Mesenchymal stem cell (in vitro differentiated cells and primary cell): Measurements from ENCODE around the gene MYO18B.

Experiments
- DNase-seq: peaks from one replicate; pipeline ENCODE4 v3.0.0-alpha.2; 2013
- H2AFZ ChIP-seq: one replicate; pipeline ENCODE4 v1.6.1; 2013; ENCODE audit warnings: low read depth, mild to moderate bottlenecking, control low read depth, inconsistent platforms, low read length, moderate library complexity
- H2AK5ac ChIP-seq: 2 replicates; pipeline ENCODE4 v1.6.1; 2013; ENCODE audit warnings: low read length, moderate library complexity, mild to moderate bottlenecking, inconsistent platforms; ENCODE audit not compliant: severe bottlenecking
- H2BK120ac ChIP-seq: one replicate; pipeline ENCODE4 v1.6.1; 2013; ENCODE audit warnings: low read depth, mild to moderate bottlenecking, inconsistent platforms, low read length, moderate library complexity
- H2BK12ac ChIP-seq, 2 experiments: one replicate each; pipeline ENCODE4 v1.6.1; 2013; ENCODE audit warnings: inconsistent platforms in 2 of 2, low read length in 2 of 2, mild to moderate bottlenecking in 2 of 2, moderate library complexity in 2 of 2, control low read depth in 1 of 2
- H2BK15ac ChIP-seq: one replicate; pipeline ENCODE4 v1.6.1; 2013; ENCODE audit warnings: mild to moderate bottlenecking, low read depth, inconsistent platforms; ENCODE audit not compliant: poor library complexity, severe bottlenecking
- H2BK5ac ChIP-seq: 2 replicates; pipeline ENCODE4 v1.6.1; 2013; ENCODE audit warnings: low read depth, mild to moderate bottlenecking, low read length, control low read depth, inconsistent platforms; ENCODE audit not compliant: poor library complexity, severe bottlenecking
- H3K14ac ChIP-seq, 2 experiments: one replicate each; pipeline ENCODE4 v1.6.1; 2013; ENCODE audit warnings: inconsistent platforms in 2 of 2, low read length in 2 of 2, control low read depth in 1 of 2, mild to moderate bottlenecking in 1 of 2, moderate library complexity in 1 of 2
- H3K18ac ChIP-seq, 2 experiments: one replicate each; pipeline ENCODE4 v1.6.1; 2013; ENCODE audit warnings: inconsistent platforms in 2 of 2, low read length in 2 of 2, control low read depth in 1 of 2, low read depth in 1 of 2, mild to moderate bottlenecking in 1 of 2
- H3K23ac ChIP-seq, 2 experiments: one replicate each; pipeline ENCODE4 v1.6.1; 2013; ENCODE audit warnings: inconsistent platforms in 2 of 2, low read length in 2 of 2, mild to moderate bottlenecking in 2 of 2, moderate library complexity in 2 of 2, control low read depth in 1 of 2
- H3K27ac ChIP-seq: 2 replicates; pipeline ENCODE4 v1.5.1; 2013; ENCODE audit warnings: mild to moderate bottlenecking, moderate library complexity, low read length, control low read depth, inconsistent platforms; ENCODE audit not compliant: poor library complexity, severe bottlenecking
- H3K27me3 ChIP-seq, 2 experiments: 2 replicates each; pipeline versions ENCODE4 v1.6.1 to v1.7.0; 2013; ENCODE audit warnings: low read length in 2 of 2, mild to moderate bottlenecking in 2 of 2, moderate library complexity in 2 of 2, control low read depth in 1 of 2, inconsistent platforms in 1 of 2; ENCODE audit not compliant: control insufficient read depth in 1 of 2, insufficient read depth in 1 of 2
- H3K36me3 ChIP-seq, 2 experiments: 2 replicates each; pipeline versions ENCODE4 v1.6.1 to v1.7.0; 2013; ENCODE audit warnings: low read length in 2 of 2, control low read depth in 1 of 2, inconsistent platforms in 1 of 2, low read depth in 1 of 2, mild to moderate bottlenecking in 1 of 2; ENCODE audit not compliant: insufficient read depth in 2 of 2, control insufficient read depth in 1 of 2
- H3K4ac ChIP-seq, 2 experiments: one replicate each; pipeline ENCODE4 v1.6.1; 2013; ENCODE audit warnings: inconsistent platforms in 2 of 2, low read length in 2 of 2, mild to moderate bottlenecking in 2 of 2, moderate library complexity in 2 of 2, control low read depth in 1 of 2, low read depth in 1 of 2
- H3K4me1 ChIP-seq: 2 replicates; pipeline ENCODE4 v1.6.1; 2013; ENCODE audit warnings: low read depth, low read length, control low read depth; ENCODE audit not compliant: control insufficient read depth, insufficient read depth
- H3K4me2 ChIP-seq: 2 replicates; pipeline ENCODE4 v1.6.1; 2013; ENCODE audit warnings: low read length, mild to moderate bottlenecking, inconsistent platforms; ENCODE audit not compliant: poor library complexity, severe bottlenecking
- H3K4me3 ChIP-seq, 2 experiments: 2 replicates each; pipeline versions ENCODE4 v1.5.1 to v1.7.0; 2013; ENCODE audit warnings: low read length in 2 of 2, mild to moderate bottlenecking in 2 of 2, control low read depth in 1 of 2, low read depth in 1 of 2; ENCODE audit not compliant: insufficient read depth in 1 of 2
- H3K79me1 ChIP-seq: replicated peaks from 2 replicates; pipeline ENCODE4 v1.6.1; 2013; ENCODE audit warnings: mild to moderate bottlenecking, control low read depth, low read length, inconsistent platforms; ENCODE audit not compliant: poor library complexity, severe bottlenecking
- H3K9ac ChIP-seq: 2 replicates; pipeline ENCODE4 v1.7.0; 2013; ENCODE audit warnings: mild to moderate bottlenecking, low read length, moderate library complexity
- H3K9me3 ChIP-seq: 2 replicates; pipeline ENCODE4 v1.7.0; 2013; ENCODE audit warnings: mild to moderate bottlenecking, low read length; ENCODE audit not compliant: control insufficient read depth
- H4K8ac ChIP-seq: one replicate; pipeline ENCODE4 v1.6.1; 2013; ENCODE audit warnings: inconsistent platforms, mild to moderate bottlenecking, low read length, moderate library complexity
- H4K91ac ChIP-seq: one replicate; pipeline ENCODE4 v1.6.1; 2013; ENCODE audit warnings: mild to moderate bottlenecking, low read length, inconsistent platforms
- WGBS: methylation state at CpG from one replicate; pipeline ENCODE4 v1.1.7; 2013; ENCODE audit warnings: mixed read lengths; 5-methylcytosine and 5-hydroxymethylcytosine counted together

Gene MYO18B

DNA sequence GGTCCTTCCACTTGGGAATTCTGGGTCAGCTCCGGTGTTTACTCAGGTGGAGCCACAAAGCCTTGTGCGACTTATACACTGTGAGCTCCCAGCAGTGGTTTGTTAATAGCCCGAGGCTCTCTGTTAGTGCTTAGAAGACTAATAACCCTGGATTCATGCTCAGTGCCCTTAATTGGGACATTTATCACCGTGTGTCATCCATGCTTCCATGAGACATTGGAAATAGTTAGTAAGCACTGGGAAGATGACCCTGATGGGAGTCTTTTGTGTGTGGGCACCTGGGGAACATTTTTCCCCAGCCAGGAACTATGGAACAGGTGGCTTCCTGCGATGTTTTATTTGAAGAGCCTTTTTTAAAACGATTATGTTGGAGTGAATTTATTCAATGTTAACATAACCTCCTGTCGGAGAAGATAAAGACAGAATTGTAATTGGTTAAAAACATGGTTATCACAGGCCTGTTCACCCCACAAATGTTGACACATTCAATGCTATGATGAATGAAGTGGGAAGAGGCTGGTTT is 188.9 kb downstream of the MYO18B start:
- Histone ChIP-seq H3K4me1 (no peaks in the 10 kb centered on the region), H3K4me3 (no peak overlapping the region), H3K4me2 (no peak overlapping the region), H3K9ac (no peak overlapping the region), H3K27ac (no peak overlapping the region), H2BK5ac (no peak overlapping the region), H3K23ac (no peak overlapping the region), H4K91ac (no peak overlapping the region), H2BK120ac (no peak overlapping the region), H3K18ac (no peak overlapping the region), H4K8ac (no peak overlapping the region), H3K4ac (no peak overlapping the region), H3K27me3 (peaks cover 0 to 3% of the 10 kb centered on the region in 2 experiments), H3K9me3 (peaks cover 5% of the 10 kb centered on the region), H2BK15ac (no peak overlapping the region), H3K36me3 (no peaks in the 10 kb centered on the region), H2AK5ac (no peak overlapping the region), H2AFZ (no peak overlapping the region), H2BK12ac (no peak overlapping the region), H3K79me1 (no peaks in the 10 kb centered on the region), H3K14ac (no peak overlapping the region)
- 79% methylated on average over 6 of the region's 7 CpGs for WGBS
- DNase-seq = no peak

GRCh38 chr22:25933158-25933788 is 191.3 kb downstream of the MYO18B start:
- H2BK5ac ChIP-seq = no peak overlapping the region
- H3K18ac ChIP-seq = no peak overlapping the region
- H3K4me1 ChIP-seq = no peaks in the 10 kb centered on the region
- H3K36me3 ChIP-seq = no peaks in the 10 kb centered on the region
- no peaks in the 10 kb centered on the region for H3K79me1 ChIP-seq
- no peak for DNase-seq
- H2AK5ac ChIP-seq = no peak overlapping the region
- no peak overlapping the region for H2AFZ ChIP-seq
- H3K4me2 ChIP-seq = no peak overlapping the region
- H3K23ac ChIP-seq = no peak overlapping the region
- H4K8ac ChIP-seq = no peak overlapping the region
- no peak overlapping the region for H2BK15ac ChIP-seq
- no peak overlapping the region for H4K91ac ChIP-seq
- H2BK12ac ChIP-seq = no peak overlapping the region
- peaks cover 5% of the 10 kb centered on the region for H3K9me3 ChIP-seq
- H3K9ac ChIP-seq = no peak overlapping the region
- no peak overlapping the region for H3K14ac ChIP-seq
- H2BK120ac ChIP-seq = no peak overlapping the region
- no peak overlapping the region for H3K4ac ChIP-seq
- peaks cover 0 to 3% of the 10 kb centered on the region in 2 experiments for H3K27me3 ChIP-seq
- 76% methylated on average over 2 of the region's 3 CpGs for WGBS
- H3K4me3 ChIP-seq = no peak overlapping the region
- H3K27ac ChIP-seq = no peak overlapping the region

- H3K27ac ChIP-seq = no peak overlapping the region
- H2BK15ac ChIP-seq = no peak overlapping the region
- no peak overlapping the region for H2AK5ac ChIP-seq
- no peaks in the 10 kb centered on the region for H3K36me3 ChIP-seq
- H3K18ac ChIP-seq = no peak overlapping the region
- no peak overlapping the region for H3K4me3 ChIP-seq
- no peak overlapping the region for H4K91ac ChIP-seq
- no peaks in the 10 kb centered on the region for H3K4me1 ChIP-seq
- no peak overlapping the region for H3K4ac ChIP-seq
- no peak overlapping the region for H3K23ac ChIP-seq
- no peak overlapping the region for H2BK5ac ChIP-seq
- H3K9me3 ChIP-seq = peaks cover 5% of the 10 kb centered on the region
- no peak overlapping the region for H4K8ac ChIP-seq
- H3K79me1 ChIP-seq = no peaks in the 10 kb centered on the region
- H3K4me2 ChIP-seq = no peak overlapping the region
- no peak overlapping the region for H2BK120ac ChIP-seq
- H3K9ac ChIP-seq = no peak overlapping the region
- no peak overlapping the region for H3K14ac ChIP-seq
- peaks cover 0 to 3% of the 10 kb centered on the region in 2 experiments for H3K27me3 ChIP-seq
- H2AFZ ChIP-seq = no peak overlapping the region
- 65% methylated on average over 7 of the region's 7 CpGs for WGBS
- H2BK12ac ChIP-seq = no peak overlapping the region
- DNase-seq = no peak
Measured at GRCh38 chr22:25935266-25936058, 193.5 kb downstream of the MYO18B start.

DNA sequence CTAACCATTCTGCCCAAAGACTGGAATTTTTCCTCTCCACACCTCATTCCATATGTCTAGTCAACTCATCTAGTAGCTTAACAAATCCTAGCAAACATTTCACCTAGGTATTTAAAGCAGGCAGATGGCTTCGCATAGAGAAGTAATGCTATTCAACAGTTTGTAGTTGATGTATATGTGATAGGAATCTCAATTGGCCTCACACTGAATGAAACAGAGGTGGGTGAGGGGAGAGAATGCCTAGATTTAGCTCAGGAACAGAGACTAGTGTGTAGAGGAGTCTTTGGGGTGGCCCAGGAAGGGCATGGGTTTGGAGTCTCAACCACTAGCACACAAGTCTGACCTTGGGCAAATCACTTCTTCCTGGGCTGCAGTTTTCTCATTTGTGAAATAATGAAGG is 196.2 kb downstream of the MYO18B start:
- no peak overlapping the region for H3K23ac ChIP-seq
- 86% methylated on average over 1 of the region's 1 CpG for WGBS
- H2AK5ac ChIP-seq = no peak overlapping the region

More for the DNA sequence above, 196.2 kb downstream of the MYO18B start:
- no peak overlapping the region for H4K91ac ChIP-seq
- H3K79me1 ChIP-seq = no peaks in the 10 kb centered on the region
- no peak overlapping the region for H3K27ac ChIP-seq
- H3K4me1 ChIP-seq = no peaks in the 10 kb centered on the region
- H3K14ac ChIP-seq = no peak overlapping the region
- peaks cover 0 to 11% of the 10 kb centered on the region in 2 experiments for H3K27me3 ChIP-seq
- H3K9me3 ChIP-seq = peaks cover 5% of the 10 kb centered on the region
- no peak overlapping the region for H3K4me2 ChIP-seq
- H4K8ac ChIP-seq = no peak overlapping the region
- H2BK5ac ChIP-seq = no peak overlapping the region
- H3K9ac ChIP-seq = no peak overlapping the region
- H3K4me3 ChIP-seq = no peak overlapping the region
- no peak for DNase-seq
- H2AFZ ChIP-seq = no peak overlapping the region
- H3K36me3 ChIP-seq = no peaks in the 10 kb centered on the region
- H2BK12ac ChIP-seq = no peak overlapping the region
- no peak overlapping the region for H2BK120ac ChIP-seq
- no peak overlapping the region for H2BK15ac ChIP-seq
- no peak overlapping the region for H3K4ac ChIP-seq
- no peak overlapping the region for H3K18ac ChIP-seq
